Fibroblast of villous mesenchyme (primary cell): ENCODE data around the gene FAT1. TPM values are rescaled to one million over a fixed set of nuclear protein-coding genes. Genes with fewer than 3 reads are reported as not detected.

Source experiments
- DNase-seq: peaks from one replicate; pipeline ENCODE4 v3.0.0-alpha.2; 2010; ENCODE audit warnings: low read depth
- H3K4me3 ChIP-seq: 2 replicates; pipeline ENCODE4 v1.5.1; 2011; ENCODE audit warnings: low read depth, mild to moderate bottlenecking, low read length
- total RNA-seq: library from RNA; depleted of rRNA; stranded (reverse); fragments of >200 nt; gene quantifications from 2 replicates; pipeline ENCODE4 v1.2.3, GENCODE V29; 2012
- TF ChIP-seq, protein P1 (sequence below): IDR thresholded peaks from 2 replicates; pipeline ENCODE4 v1.5.1; 2012; ENCODE audit warnings: low read depth, mild to moderate bottlenecking, low read length; ENCODE audit not compliant: insufficient read depth

Gene FAT1
- total RNA-seq, 1 donor: 454 TPM

DNA sequence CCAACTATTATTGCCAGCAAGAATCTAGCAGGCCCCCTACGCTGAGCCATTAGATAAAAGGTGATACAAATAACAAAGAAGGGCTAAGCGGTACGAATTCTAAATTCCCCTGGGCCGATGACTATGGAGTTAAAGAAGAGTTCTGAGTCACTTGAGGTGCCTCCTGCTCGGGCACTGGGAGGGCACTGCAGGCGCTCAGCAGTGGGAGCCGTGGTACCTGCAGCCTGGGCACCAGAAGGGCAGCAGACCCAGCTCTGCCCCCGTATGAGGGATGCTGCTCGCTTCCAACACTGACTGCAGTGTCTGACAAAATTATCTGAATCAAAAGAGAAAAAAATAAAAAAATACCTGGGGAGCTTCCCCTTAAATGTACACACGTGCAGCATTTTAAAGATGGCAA lies 124.2 kb downstream of the FAT1 start:
- TF ChIP-seq, protein P1, sequence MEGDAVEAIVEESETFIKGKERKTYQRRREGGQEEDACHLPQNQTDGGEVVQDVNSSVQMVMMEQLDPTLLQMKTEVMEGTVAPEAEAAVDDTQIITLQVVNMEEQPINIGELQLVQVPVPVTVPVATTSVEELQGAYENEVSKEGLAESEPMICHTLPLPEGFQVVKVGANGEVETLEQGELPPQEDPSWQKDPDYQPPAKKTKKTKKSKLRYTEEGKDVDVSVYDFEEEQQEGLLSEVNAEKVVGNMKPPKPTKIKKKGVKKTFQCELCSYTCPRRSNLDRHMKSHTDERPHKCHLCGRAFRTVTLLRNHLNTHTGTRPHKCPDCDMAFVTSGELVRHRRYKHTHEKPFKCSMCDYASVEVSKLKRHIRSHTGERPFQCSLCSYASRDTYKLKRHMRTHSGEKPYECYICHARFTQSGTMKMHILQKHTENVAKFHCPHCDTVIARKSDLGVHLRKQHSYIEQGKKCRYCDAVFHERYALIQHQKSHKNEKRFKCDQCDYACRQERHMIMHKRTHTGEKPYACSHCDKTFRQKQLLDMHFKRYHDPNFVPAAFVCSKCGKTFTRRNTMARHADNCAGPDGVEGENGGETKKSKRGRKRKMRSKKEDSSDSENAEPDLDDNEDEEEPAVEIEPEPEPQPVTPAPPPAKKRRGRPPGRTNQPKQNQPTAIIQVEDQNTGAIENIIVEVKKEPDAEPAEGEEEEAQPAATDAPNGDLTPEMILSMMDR: no peak

DNA sequence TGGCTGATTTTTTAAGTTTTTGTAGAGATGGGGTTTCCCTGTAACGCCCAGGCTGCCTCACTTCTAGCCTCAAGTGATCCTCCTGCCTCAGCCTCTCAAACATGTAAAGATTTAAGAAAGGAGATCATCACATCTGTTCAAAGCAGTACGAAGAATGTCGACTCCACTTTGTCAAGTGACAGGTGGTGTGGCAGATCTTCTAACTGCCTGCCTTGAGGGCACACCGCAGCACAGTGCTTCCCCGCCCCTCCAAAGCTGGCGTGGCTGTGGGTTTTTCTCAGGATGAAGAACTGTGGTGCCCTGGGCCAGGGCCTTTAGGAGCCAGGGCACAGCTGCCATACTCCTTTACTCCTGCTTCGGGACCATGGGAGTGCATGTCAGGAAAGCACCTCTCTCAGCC lies 125.0 kb downstream of the FAT1 start:
- no peak for DNase-seq
- TF ChIP-seq, protein P1: no peak
- no peak overlapping the region for H3K4me3 ChIP-seq

More for the DNA sequence above, 124.2 kb downstream of the FAT1 start:
- no peak overlapping the region for H3K4me3 ChIP-seq
- no peak for DNase-seq

DNA sequence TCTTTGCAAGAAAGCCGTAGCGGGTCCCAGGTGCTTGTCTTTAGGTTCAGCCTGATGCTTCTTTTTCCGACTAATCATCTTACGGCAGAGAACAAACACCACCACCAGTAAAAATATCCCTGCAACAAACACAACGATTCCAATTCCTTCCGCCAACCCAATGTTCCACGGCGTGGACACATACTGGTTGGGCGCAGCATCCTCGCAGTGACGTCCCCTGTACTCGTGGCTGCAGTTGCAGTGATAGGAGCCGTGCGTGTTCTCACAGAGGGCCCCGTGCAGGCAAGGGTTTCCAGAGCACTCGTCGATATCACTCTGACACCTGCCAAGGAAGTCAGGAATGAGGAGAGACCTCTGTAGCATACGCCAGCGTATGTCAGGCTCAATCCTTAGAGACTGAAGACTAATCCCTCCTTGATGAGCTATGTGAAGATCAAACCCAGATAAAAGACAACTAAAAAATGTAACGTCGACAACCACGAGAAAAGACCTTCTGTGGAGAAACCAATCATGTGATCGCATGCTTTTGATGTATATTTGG lies 126.7 kb downstream of the FAT1 start:
- DNase-seq: no peak
- no peak overlapping the region for H3K4me3 ChIP-seq
- TF ChIP-seq, protein P1: no peak

DNA sequence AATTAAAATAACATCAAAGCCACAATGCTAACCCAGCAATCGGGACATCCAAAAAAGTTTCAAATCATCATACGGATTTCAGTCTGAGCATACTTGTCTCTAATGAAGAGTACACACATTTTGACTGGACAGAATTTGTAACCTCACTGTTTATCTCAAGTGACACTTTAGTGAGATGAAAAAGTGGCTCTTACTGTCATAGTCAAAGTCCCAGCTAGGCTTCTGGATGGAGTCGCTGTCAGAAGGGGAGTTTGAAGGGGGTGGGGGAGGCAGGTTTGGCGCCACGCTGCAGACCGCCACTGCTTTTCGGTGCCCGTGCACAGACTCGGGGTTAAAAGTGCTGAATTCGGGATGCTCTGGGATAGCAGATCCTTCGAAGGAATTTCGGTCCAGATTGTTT lies 127.3 kb downstream of the FAT1 start:
- DNase-seq: no peak
- TF ChIP-seq, protein P1: no peak
- H3K4me3 ChIP-seq: no peak overlapping the region

DNA sequence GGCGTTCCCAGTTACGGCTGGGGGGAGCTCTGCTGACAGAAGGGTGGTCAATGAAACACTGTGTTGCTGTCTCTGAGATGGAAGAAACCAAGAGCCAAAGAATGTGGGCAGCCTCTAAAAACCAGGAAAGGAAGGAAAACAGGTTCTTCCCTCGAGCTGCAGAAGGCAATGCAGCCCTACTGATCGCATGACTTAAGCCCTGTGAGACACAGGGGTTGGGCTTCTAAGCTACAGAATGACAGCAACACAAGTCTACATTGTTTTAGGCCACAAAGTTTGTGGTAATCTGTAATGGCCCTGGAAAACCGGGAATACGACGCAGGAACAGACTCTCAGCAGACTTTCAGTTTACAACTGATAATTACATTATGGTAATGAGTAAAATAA lies 130.1 kb downstream of the FAT1 start:
- no peak overlapping the region for H3K4me3 ChIP-seq
- no peak for DNase-seq
- TF ChIP-seq, protein P1: no peak

DNA sequence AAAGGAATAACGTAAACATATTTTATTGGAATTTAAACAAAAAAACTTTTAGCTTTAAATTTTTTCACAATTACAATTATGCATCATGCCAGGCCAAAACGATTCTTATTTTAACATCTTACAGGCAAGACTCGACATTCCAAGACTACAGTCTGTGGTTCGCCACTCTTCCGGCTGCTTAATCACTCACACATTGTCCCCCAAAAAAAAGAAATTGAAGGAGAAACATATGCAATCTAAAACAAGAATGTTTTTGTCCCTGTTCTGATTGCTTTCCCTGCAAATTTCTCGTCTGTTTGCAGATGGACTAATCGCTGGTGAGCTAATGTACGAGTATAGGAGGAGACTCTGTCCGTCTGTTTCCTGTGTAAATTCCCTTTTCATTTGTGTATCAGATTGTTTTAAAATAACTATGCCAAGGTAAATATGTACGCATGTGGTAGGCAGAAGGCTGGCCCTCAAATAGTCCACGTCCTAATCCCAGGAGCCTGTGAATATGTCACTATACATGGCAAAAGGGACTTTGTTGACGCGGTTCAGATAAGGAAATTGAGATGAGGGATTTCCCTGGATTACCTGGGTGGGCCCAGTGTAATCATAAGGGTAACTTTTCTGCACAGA lies 130.6 kb downstream of the FAT1 start:
- TF ChIP-seq, protein P1: no peak
- DNase-seq: no peak
- no peak overlapping the region for H3K4me3 ChIP-seq

DNA sequence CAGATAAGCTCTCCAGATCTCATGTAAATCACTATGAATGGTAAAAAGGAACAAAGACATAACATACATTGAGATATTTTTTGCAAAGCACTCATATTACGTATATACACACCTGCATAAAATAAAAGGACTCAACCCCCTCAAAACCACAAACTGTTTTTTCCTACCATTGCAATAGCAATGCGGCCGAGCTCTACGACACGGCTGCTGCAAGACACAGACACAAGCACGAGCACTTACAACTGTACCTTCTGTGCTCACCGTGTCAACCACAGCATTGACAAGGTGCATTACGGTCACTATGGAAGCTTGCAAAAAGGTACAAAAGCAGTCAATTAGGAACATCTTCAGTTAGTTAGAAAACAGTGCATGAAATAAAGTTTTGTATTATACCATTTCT lies 131.2 kb downstream of the FAT1 start:
- no peak overlapping the region for H3K4me3 ChIP-seq
- DNase-seq: no peak
- TF ChIP-seq, protein P1: no peak
